Stimulated activated CD4-positive, alpha-beta T cell treated with anti-CD3 and anti-CD28 coated beads, Interleukin-4, amount 100 ng/mL, for 1 hour (primary cell): ENCODE results near the gene EIF4G3.
"Not testable (repeated sequence)": the region's sequence is repeated elsewhere in the genome, so short reads cannot be mapped to it uniquely, and the experiment has no call there.

Source experiments
- DNase-seq: peaks from one replicate; pipeline ENCODE4 v3.0.0-alpha.2; 2020

The EIF4G3 gene

GRCh38 chr1:20928146-20928545, 248.6 kb downstream of the EIF4G3 start:
- no peak for DNase-seq

- DNase-seq = no peak
Observed at GRCh38 chr1:20921285-20921684, 255.4 kb downstream of the EIF4G3 start.

- DNase-seq = no peak
Observed at GRCh38 chr1:20913242-20913641, 263.5 kb downstream of the EIF4G3 start.

- not testable (repeated sequence) for DNase-seq
Observed at GRCh38 chr1:20907526-20907925, 269.2 kb downstream of the EIF4G3 start.

GRCh38 chr1:20903437-20903836, 273.3 kb downstream of the EIF4G3 start:
- DNase-seq = no peak

GRCh38 chr1:20900056-20900455, 276.6 kb downstream of the EIF4G3 start:
- no peak for DNase-seq

GRCh38 chr1:20899154-20899972, 277.3 kb downstream of the EIF4G3 start:
- DNase-seq = no peak

- no peak for DNase-seq
Observed at GRCh38 chr1:20896826-20897225, 279.9 kb downstream of the EIF4G3 start.

GRCh38 chr1:20893931-20894330, 282.8 kb downstream of the EIF4G3 start:
- no peak for DNase-seq

- no peak for DNase-seq
Observed at GRCh38 chr1:20891091-20891490, 285.6 kb downstream of the EIF4G3 start.

- DNase-seq = no peak
Observed at GRCh38 chr1:20887246-20887645, 289.5 kb downstream of the EIF4G3 start.

GRCh38 chr1:20885121-20885520, 291.6 kb downstream of the EIF4G3 start:
- DNase-seq = no peak

- DNase-seq = no peak
Observed at GRCh38 chr1:20884513-20884912, 292.2 kb downstream of the EIF4G3 start.

GRCh38 chr1:20883766-20884165, 292.9 kb downstream of the EIF4G3 start:
- no peak for DNase-seq

- DNase-seq = no peak
Observed at GRCh38 chr1:20882837-20883236, 293.9 kb downstream of the EIF4G3 start.

- DNase-seq = no peak
Observed at GRCh38 chr1:20878799-20879198, 297.9 kb downstream of the EIF4G3 start.

- DNase-seq = no peak
Observed at GRCh38 chr1:20875198-20875973, 301.3 kb downstream of the EIF4G3 start.

GRCh38 chr1:20873311-20873710, 303.4 kb downstream of the EIF4G3 start:
- DNase-seq = no peak

GRCh38 chr1:20871419-20871818, 305.3 kb downstream of the EIF4G3 start:
- DNase-seq = no peak

- no peak for DNase-seq
Observed at GRCh38 chr1:20870718-20871117, 306.0 kb downstream of the EIF4G3 start.

- DNase-seq = no peak
Observed at GRCh38 chr1:20868263-20868662, 308.4 kb downstream of the EIF4G3 start.

GRCh38 chr1:20867847-20868246, 308.9 kb downstream of the EIF4G3 start:
- DNase-seq = no peak

- no peak for DNase-seq
Observed at GRCh38 chr1:20867062-20867461, 309.6 kb downstream of the EIF4G3 start.

- no peak for DNase-seq
Observed at GRCh38 chr1:20865001-20865400, 311.7 kb downstream of the EIF4G3 start.
